Endothelial cell of umbilical vein (primary cell): ENCODE measurements around the gene PAX1. TPM values are rescaled to one million over a fixed set of nuclear protein-coding genes. Genes with fewer than 3 reads are reported as not detected.

ENCODE experiments used
- BruUV-seq: library from RNA; stranded (reverse); fragments of 400-500 nt; replicated peaks from 2 replicates; lab custom pipeline; 2021; lab: Mats Ljungman, UMichigan
- CTCF ChIA-PET: fragments of 300-600, 350-600 bp; sonication (Branson Sonifier 250); formaldehyde crosslinking; loops from one replicate; lab custom pipeline; 2021; ENCODE audit warnings: antibody characterized with exemption, inconsistent platforms; lab: Charles Lee
- POLR2A ChIA-PET: fragments of 300-600, 350-600 bp; sonication (Branson Sonifier 250); formaldehyde crosslinking; loops from one replicate; lab custom pipeline; 2021; ENCODE audit warnings: antibody characterized with exemption, inconsistent platforms; lab: Charles Lee
- DNase-seq: peaks from one replicate; pipeline ENCODE4 v3.0.0-alpha.2; 2011; ENCODE audit warnings: low read depth, low spot score
- FAIRE-seq: peaks from 2 replicates; lab custom pipeline; 2011; peaks lifted over from hg19 to GRCh38; lab: Jason Lieb, UNC
- H2AFZ ChIP-seq: 2 replicates; pipeline ENCODE4 v1.6.0; 2012; ENCODE audit warnings: low read depth, low read length, control low read depth, inconsistent platforms
- H3K27ac ChIP-seq: 2 replicates; pipeline ENCODE4 v1.5.1; 2011; ENCODE audit warnings: low read depth, mild to moderate bottlenecking, control low read depth, low read length, moderate library complexity; ENCODE audit not compliant: insufficient read depth
- H3K27me3 ChIP-seq, 2 experiments: 2 replicates each; pipeline versions ENCODE4 v1.6.0 to v1.6.1; 2011; ENCODE audit warnings: low read length in 2 of 2, mixed read lengths in 1 of 2; ENCODE audit not compliant: control insufficient read depth in 2 of 2, insufficient read depth in 2 of 2
- H3K36me3 ChIP-seq, 2 experiments: 2 replicates in 1 of 2; 3 replicates in 1 of 2; pipeline ENCODE4 v1.5.1; 2011; ENCODE audit warnings: low read length in 2 of 2, mild to moderate bottlenecking in 1 of 2, moderate library complexity in 1 of 2; ENCODE audit not compliant: control insufficient read depth in 2 of 2, insufficient read depth in 2 of 2; ENCODE audit errors: extremely low read depth in 1 of 2
- H3K4me1 ChIP-seq: 3 replicates; pipeline ENCODE4 v1.5.1; 2011; ENCODE audit warnings: mild to moderate bottlenecking, low read length; ENCODE audit not compliant: control insufficient read depth, insufficient read depth; ENCODE audit errors: extremely low read depth
- H3K4me2 ChIP-seq: 2 replicates; pipeline ENCODE4 v1.6.1; 2011; ENCODE audit warnings: low read length, control low read depth, mixed read lengths; ENCODE audit not compliant: insufficient read depth
- H3K4me3 ChIP-seq, 3 experiments: fragments of 200-600 bp in 1 of 3; sonication (generic), shearing (Covaris generic) in 1 of 3; replicated peaks in 1 of 3; 2 replicates each; pipeline ENCODE4 v1.5.1; 2011 to 2016; ENCODE audit warnings: control low read depth in 3 of 3, low read length in 3 of 3, mild to moderate bottlenecking in 2 of 3, inconsistent platforms in 1 of 3, low read depth in 1 of 3, moderate library complexity in 1 of 3; ENCODE audit not compliant: insufficient read depth in 1 of 3
- H3K79me2 ChIP-seq: 2 replicates; pipeline ENCODE4 v1.6.0; 2012; ENCODE audit warnings: low read length, inconsistent platforms; ENCODE audit not compliant: control insufficient read depth, insufficient read depth
- H3K9ac ChIP-seq: replicated peaks from 2 replicates; pipeline ENCODE3; 2011; ENCODE audit warnings: low read length, control low read depth; ENCODE audit not compliant: insufficient read depth; ENCODE audit errors: extremely low read depth
- H3K9me1 ChIP-seq: replicated peaks from 3 replicates; pipeline ENCODE4 v1.6.0; 2011; ENCODE audit warnings: mild to moderate bottlenecking, low read length; ENCODE audit not compliant: control insufficient read depth, insufficient read depth; ENCODE audit errors: extremely low read depth
- H3K9me3 ChIP-seq: replicated peaks from 2 replicates; pipeline ENCODE4 v1.5.1; 2012; ENCODE audit warnings: low read length, inconsistent platforms; ENCODE audit not compliant: control insufficient read depth, insufficient read depth
- H4K20me1 ChIP-seq: replicated peaks from 2 replicates; pipeline ENCODE3; 2011; ENCODE audit warnings: mild to moderate bottlenecking, low read length; ENCODE audit not compliant: control insufficient read depth, insufficient read depth; ENCODE audit errors: extremely low read depth
- EZH2 ChIP-seq: IDR thresholded peaks from 2 replicates; pipeline ENCODE4 v1.6.1; 2012; ENCODE audit warnings: borderline replicate concordance, low read depth, mild to moderate bottlenecking, moderate library complexity, low read length, inconsistent platforms; ENCODE audit not compliant: severe bottlenecking
- FOS ChIP-seq: IDR thresholded peaks from 2 replicates; pipeline ENCODE4 v1.6.1; 2011; ENCODE audit warnings: mild to moderate bottlenecking, low read length, moderate library complexity, borderline replicate concordance; ENCODE audit not compliant: insufficient read depth
- GATA2 ChIP-seq: IDR thresholded peaks from 2 replicates; pipeline ENCODE4 v1.7.0; 2011; ENCODE audit warnings: low read depth, mild to moderate bottlenecking, moderate library complexity, mixed read lengths, low read length; ENCODE audit not compliant: insufficient read length, insufficient read depth
- JUN ChIP-seq: IDR thresholded peaks from 2 replicates; pipeline ENCODE4 v1.6.1; 2011; ENCODE audit warnings: borderline replicate concordance, low read depth; ENCODE audit not compliant: insufficient read length, insufficient read depth
- MYC ChIP-seq: IDR thresholded peaks from one replicate; pipeline ENCODE4 v1.6.1; 2011; ENCODE audit warnings: mild to moderate bottlenecking, low read depth, low read length
- POLR2A ChIP-seq: IDR thresholded peaks from 2 replicates; pipeline ENCODE4 v1.6.1; 2012; ENCODE audit warnings: low read depth, mild to moderate bottlenecking, control low read depth, low read length
- POLR2AphosphoS5 ChIP-seq: IDR thresholded peaks from 2 replicates; pipeline ENCODE4 v1.6.1; 2012; ENCODE audit warnings: low read depth, mild to moderate bottlenecking, control low read depth, low read length, moderate library complexity; ENCODE audit not compliant: insufficient read depth
- dilution Hi-C: fragments of 300-500 bp; cut with MboI; formaldehyde crosslinking; loops from one replicate; pipeline ENCODE4 v1.15.0; 2019; ENCODE audit warnings: low sequenced_read_pairs; ENCODE audit not compliant: extremely low pct_ligation_motif_present
- intact Hi-C: fragments of 100-400 bp; cut with micrococcal nuclease; formaldehyde crosslinking; loops from one replicate; pipeline ENCODE4 v1.10.0; 2022
- polyA plus RNA-seq, 4 experiments: library from polyadenylated mRNA; depleted of rRNA in 3 of 4; stranded (reverse) in 3 of 4; unstranded in 1 of 4; fragments of >200 nt; gene quantifications; 2 replicates each; pipeline versions ENCODE4 v1.2.1 to v1.2.3, GENCODE V29; 2011 to 2012; ENCODE audit warnings: missing spikeins in 1 of 4
- total RNA-seq: library from RNA; stranded (reverse); gene quantifications from 2 replicates; pipeline ENCODE4 v1.2.3, GENCODE V29; 2021
- TF ChIP-seq, protein P1 (sequence below), 2 donors: IDR thresholded peaks; 1 replicate in 1 of 2; 2 replicates in 1 of 2; pipeline ENCODE4 v1.5.1; 2011; ENCODE audit warnings: low read length in 2 of 2, mild to moderate bottlenecking in 2 of 2, moderate library complexity in 2 of 2, control low read depth in 1 of 2, inconsistent platforms in 1 of 2, low read depth in 1 of 2; ENCODE audit not compliant: insufficient read depth in 1 of 2; ENCODE audit errors: extremely low read depth in 1 of 2
- TF ChIP-seq, protein P2 (sequence below): IDR thresholded peaks from 2 replicates; pipeline ENCODE4 v1.6.1; 2011; ENCODE audit not compliant: insufficient read depth, insufficient read length

Gene PAX1
- total and polyA plus RNA-seq, 2 donors (not counting 3 experiments of a cell fraction or from before 2014, with no cell fraction given) = not detected

DNA sequence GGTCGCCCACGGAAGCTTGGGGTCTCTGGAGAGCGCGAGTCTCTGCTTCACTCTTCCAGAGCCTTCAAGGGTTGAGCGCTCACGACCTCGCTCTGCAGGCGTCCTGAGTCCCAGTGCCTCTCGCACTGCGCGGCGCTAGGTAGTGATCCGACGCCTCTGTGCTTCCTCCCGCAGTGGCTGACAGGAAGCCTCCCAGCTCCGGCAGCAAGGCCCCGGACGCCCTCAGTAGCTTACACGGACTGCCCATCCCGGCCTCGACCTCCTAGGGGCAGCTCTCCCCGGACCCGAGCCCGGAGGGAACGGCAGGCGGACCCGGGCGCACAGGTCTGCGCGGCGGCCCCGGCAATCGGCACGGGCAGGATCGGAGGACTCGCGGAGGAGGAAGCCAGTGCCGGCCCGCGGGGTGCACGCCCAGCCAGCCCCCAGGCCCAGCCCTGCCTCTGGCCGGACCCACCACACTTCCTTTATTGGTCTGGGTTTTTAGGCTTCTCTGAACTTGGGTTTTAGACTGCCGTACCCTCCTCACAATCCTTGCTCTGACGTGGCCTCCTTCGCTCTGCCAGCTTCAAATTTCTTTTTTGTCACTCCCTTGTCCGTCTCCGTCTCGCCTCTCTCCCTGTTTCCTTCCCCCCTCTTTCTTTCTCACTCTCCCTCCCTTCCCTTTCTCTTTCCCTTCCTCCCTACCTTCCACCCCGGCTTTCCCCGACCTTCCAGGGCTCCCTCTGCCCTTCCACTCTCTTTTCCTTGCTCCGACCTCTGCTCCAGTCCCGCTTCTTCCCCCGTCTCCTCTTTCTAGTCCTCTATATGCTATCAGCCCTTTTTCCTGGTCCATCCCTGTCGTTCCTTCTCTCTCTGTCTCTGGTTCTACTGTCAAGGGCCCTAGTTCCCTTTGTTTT, 9.1 kb downstream of the PAX1 start:
- FAIRE-seq = no peak
- intact Hi-C loops = no loop called here
- BruUV-seq = no TSS peak

DNA sequence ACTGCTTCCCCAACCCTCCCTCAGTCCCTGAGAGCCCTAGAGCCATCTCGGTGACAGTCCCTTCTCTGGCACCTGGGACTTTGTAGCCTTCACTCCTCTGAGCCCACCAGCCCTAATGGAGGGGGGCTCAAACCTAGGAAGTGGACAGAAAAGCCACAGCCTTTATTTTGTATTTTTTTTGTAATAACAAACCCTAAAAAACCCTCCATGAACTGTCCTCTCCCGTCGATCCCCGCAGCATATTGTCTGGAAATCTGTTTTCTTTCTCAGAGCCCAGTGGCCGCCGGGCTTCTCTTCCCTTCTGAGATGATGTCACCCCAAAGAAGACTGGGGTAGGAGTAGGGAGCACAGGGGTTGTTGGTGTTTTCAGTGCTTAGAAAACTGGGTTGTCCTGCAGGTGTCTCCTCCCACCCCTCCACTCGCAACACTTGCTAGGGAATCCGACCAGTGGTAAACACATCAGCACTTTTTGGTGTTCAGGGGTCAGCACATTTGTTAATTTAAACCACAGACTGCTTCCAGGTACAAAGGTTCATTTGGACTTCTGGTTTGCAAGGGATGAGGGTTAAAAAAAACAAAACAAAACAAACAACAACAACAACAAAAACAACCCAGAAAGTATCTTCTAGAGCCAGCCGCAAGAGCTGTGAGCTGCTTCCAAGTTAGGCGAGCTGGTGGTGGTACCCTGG, 9.9 kb downstream of the PAX1 start:
- Histone ChIP-seq H3K9ac (no peak overlapping the region), H3K9me3 (no peaks in the 10 kb centered on the region), H2AFZ (no peak overlapping the region), H3K4me3 (no peak overlapping the region), H3K27me3 (peaks cover 38 to 51% of the 10 kb centered on the region in 2 experiments), H4K20me1 (no peaks in the 10 kb centered on the region), H3K9me1 (no peaks in the 10 kb centered on the region), H3K27ac (no peak overlapping the region), H3K79me2 (no peaks in the 10 kb centered on the region), H3K4me1 (no peaks in the 10 kb centered on the region), H3K36me3 (no peaks in the 10 kb centered on the region), H3K4me2 (no peak overlapping the region)
- POLR2A ChIA-PET = no interaction called here
- dilution Hi-C loops = no loop called here
- no TSS peak for BruUV-seq
- intact Hi-C loops = no loop called here
- DNase-seq (no peak), FAIRE-seq (no peak)
- TF ChIP-seq FOS (no peak), GATA2 (no peak), POLR2AphosphoS5 (no peak), MYC (no peak), JUN (no peak), POLR2A (no peak), EZH2 (no peak)
- TF ChIP-seq, protein P1, sequence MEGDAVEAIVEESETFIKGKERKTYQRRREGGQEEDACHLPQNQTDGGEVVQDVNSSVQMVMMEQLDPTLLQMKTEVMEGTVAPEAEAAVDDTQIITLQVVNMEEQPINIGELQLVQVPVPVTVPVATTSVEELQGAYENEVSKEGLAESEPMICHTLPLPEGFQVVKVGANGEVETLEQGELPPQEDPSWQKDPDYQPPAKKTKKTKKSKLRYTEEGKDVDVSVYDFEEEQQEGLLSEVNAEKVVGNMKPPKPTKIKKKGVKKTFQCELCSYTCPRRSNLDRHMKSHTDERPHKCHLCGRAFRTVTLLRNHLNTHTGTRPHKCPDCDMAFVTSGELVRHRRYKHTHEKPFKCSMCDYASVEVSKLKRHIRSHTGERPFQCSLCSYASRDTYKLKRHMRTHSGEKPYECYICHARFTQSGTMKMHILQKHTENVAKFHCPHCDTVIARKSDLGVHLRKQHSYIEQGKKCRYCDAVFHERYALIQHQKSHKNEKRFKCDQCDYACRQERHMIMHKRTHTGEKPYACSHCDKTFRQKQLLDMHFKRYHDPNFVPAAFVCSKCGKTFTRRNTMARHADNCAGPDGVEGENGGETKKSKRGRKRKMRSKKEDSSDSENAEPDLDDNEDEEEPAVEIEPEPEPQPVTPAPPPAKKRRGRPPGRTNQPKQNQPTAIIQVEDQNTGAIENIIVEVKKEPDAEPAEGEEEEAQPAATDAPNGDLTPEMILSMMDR (IDR thresholded peaks at IDR 0.05; ENCODE audit: extremely low read depth in 1 of 2, insufficient read depth in 1 of 2, low read depth in 1 of 2, low read length in 2 of 2) = no peak
- TF ChIP-seq, protein P2, sequence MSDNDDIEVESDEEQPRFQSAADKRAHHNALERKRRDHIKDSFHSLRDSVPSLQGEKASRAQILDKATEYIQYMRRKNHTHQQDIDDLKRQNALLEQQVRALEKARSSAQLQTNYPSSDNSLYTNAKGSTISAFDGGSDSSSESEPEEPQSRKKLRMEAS = no peak
- CTCF ChIA-PET = interaction anchor here (5.9 kb wide), 1 partner anchor 10 kb away, joined by 71 read pairs; the partner anchor contains the start of gene PAX1

More for the DNA sequence above, 9.1 kb downstream of the PAX1 start:
- ChIA-PET POLR2A (no interaction called here), CTCF (no interaction called here)
- H4K20me1 ChIP-seq = no peaks in the 10 kb centered on the region
- no peaks in the 10 kb centered on the region for H3K9me3 ChIP-seq
- H3K4me2 ChIP-seq = no peak overlapping the region
- H3K9ac ChIP-seq = no peak overlapping the region
- H3K79me2 ChIP-seq = no peaks in the 10 kb centered on the region
- H2AFZ ChIP-seq = no peak overlapping the region
- peaks cover 43 to 54% of the 10 kb centered on the region in 2 experiments for H3K27me3 ChIP-seq
- no peak overlapping the region for H3K27ac ChIP-seq
- dilution Hi-C loops = no loop called here
- DNase-seq = no peak
- no peaks in the 10 kb centered on the region for H3K36me3 ChIP-seq
- no peak overlapping the region for H3K4me3 ChIP-seq
- no peaks in the 10 kb centered on the region for H3K4me1 ChIP-seq
- TF ChIP-seq POLR2A (no peak), GATA2 (no peak), EZH2 (no peak)
- H3K9me1 ChIP-seq = no peaks in the 10 kb centered on the region
